GM12878 (cell line): ENCODE results near the gene HEBP2. TPM values are rescaled to one million over a fixed set of nuclear protein-coding genes. Genes with fewer than 3 reads are reported as not detected.

ENCODE experiments used
- ATAC-seq: fragments of 200-7000 bp; cut with Tn5 transposase; 3 replicates; pipeline ENCODE4 v1.9.1; 2020; ENCODE audit warnings: mild to moderate bottlenecking, moderate library complexity
- BruUV-seq: library from RNA; stranded (reverse); fragments of 400-500 nt; replicated peaks from 2 replicates; lab custom pipeline; 2021; lab: Mats Ljungman, UMichigan
- CTCF ChIA-PET: fragments of 300-600 bp; sonication (Branson Sonifier 250); formaldehyde crosslinking; extraction: SDS; loops from one replicate; lab custom pipeline; 2021; ENCODE audit warnings: inconsistent platforms; lab: Yijun Ruan, JAX
- POLR2A ChIA-PET: fragments of 350-600 bp; formaldehyde crosslinking; extraction: SDS; loops from one replicate; lab custom pipeline; 2021; ENCODE audit warnings: inconsistent platforms; lab: Charles Lee
- RAD21 ChIA-PET: fragments of 300-600 bp; sonication (Branson Sonifier 250); formaldehyde crosslinking; loops from one replicate; lab custom pipeline; 2023; ENCODE audit warnings: antibody characterized with exemption; ENCODE audit not compliant: unreplicated experiment; lab: Charles Lee
- SMC1A ChIA-PET: fragments of 300-600 bp; sonication (Branson Sonifier 250); formaldehyde crosslinking; loops from one replicate; lab custom pipeline; 2023; ENCODE audit not compliant: unreplicated experiment, uncharacterized antibody; lab: Charles Lee
- DNase-seq: peaks from one replicate; pipeline ENCODE4 v3.0.0-alpha.2; 2011; ENCODE audit warnings: low read depth, low spot score
- FAIRE-seq: peaks from 3 replicates; lab custom pipeline; 2011; peaks lifted over from hg19 to GRCh38; lab: Jason Lieb, UNC
- H2AFZ ChIP-seq: 2 replicates; pipeline ENCODE4 v1.6.0; 2011; ENCODE audit warnings: low read depth, low read length, control low read depth; ENCODE audit not compliant: control insufficient read depth
- H3K27ac ChIP-seq: 2 replicates; pipeline ENCODE4 v1.5.1; 2011; ENCODE audit warnings: control low read depth; ENCODE audit not compliant: control insufficient read depth, insufficient read depth
- H3K27me3 ChIP-seq, 2 experiments: replicated peaks in 1 of 2; 2 replicates each; pipeline versions ENCODE4 v1.6.0 to v1.6.1; 2011; ENCODE audit warnings: low read length in 1 of 2; ENCODE audit not compliant: control insufficient read depth in 2 of 2, insufficient read depth in 2 of 2
- H3K36me3 ChIP-seq, 2 experiments: 2 replicates each; pipeline ENCODE4 v1.5.1; 2011; ENCODE audit warnings: low read length in 1 of 2; ENCODE audit not compliant: control insufficient read depth in 2 of 2, insufficient read depth in 2 of 2
- H3K4me1 ChIP-seq: 2 replicates; pipeline ENCODE4 v1.6.1; 2011; ENCODE audit warnings: mild to moderate bottlenecking, low read length, moderate library complexity, mixed read lengths; ENCODE audit not compliant: control insufficient read depth, insufficient read depth
- H3K4me2 ChIP-seq: 2 replicates; pipeline ENCODE4 v1.6.0; 2011; ENCODE audit warnings: control low read depth; ENCODE audit not compliant: control insufficient read depth, insufficient read depth
- H3K4me3 ChIP-seq: fragments of 200-600 bp; sonication (generic); 2 replicates; pipeline ENCODE4 v1.5.1; 2016
- H3K79me2 ChIP-seq: 2 replicates; pipeline ENCODE4 v1.6.0; 2011; ENCODE audit warnings: low read length; ENCODE audit not compliant: control insufficient read depth, insufficient read depth
- H3K9ac ChIP-seq: 2 replicates; pipeline ENCODE4 v1.8.0; 2011; ENCODE audit warnings: low read length, control low read depth, mixed read lengths; ENCODE audit not compliant: control insufficient read depth, insufficient read depth
- H3K9me3 ChIP-seq: replicated peaks from 3 replicates; pipeline ENCODE4 v1.5.1; 2011; ENCODE audit warnings: mild to moderate bottlenecking, low read length; ENCODE audit not compliant: control insufficient read depth, insufficient read depth
- H4K20me1 ChIP-seq: 2 replicates; pipeline ENCODE4 v1.6.0; 2011; ENCODE audit not compliant: control insufficient read depth, insufficient read depth
- CBX5 ChIP-seq: sonication (generic); IDR thresholded peaks from 2 replicates; pipeline ENCODE4 v1.6.1; 2016; ENCODE audit warnings: low read depth, moderate library complexity, mild to moderate bottlenecking, inconsistent platforms
- CUX1 ChIP-seq: IDR thresholded peaks from 2 replicates; pipeline ENCODE4 v1.6.1; 2012; ENCODE audit warnings: improper control_type of control experiment, low read depth, low read length; ENCODE audit not compliant: insufficient replicate concordance
- E2F4 ChIP-seq: IDR thresholded peaks from 2 replicates; pipeline ENCODE4 v1.6.1; 2012; ENCODE audit warnings: low read depth, low read length, improper control_type of control experiment
- ETV6 ChIP-seq, 2 experiments: fragments of 450-650 bp in 1 of 2; IDR thresholded peaks in 1 of 2; conservative IDR thresholded peaks in 1 of 2; 2 replicates each; pipeline ENCODE4 v1.6.1; 2014; ENCODE audit warnings: antibody characterized with exemption in 1 of 2, borderline replicate concordance in 1 of 2, low read depth in 1 of 2, mild to moderate bottlenecking in 1 of 2, moderate library complexity in 1 of 2
- FOXM1 ChIP-seq: IDR thresholded peaks from 2 replicates; pipeline ENCODE4 v1.6.1; 2012; ENCODE audit warnings: low read depth, mild to moderate bottlenecking, inconsistent platforms, low read length, moderate library complexity
- LARP7 ChIP-seq: fragments of 450-650 bp; IDR thresholded peaks from 2 replicates; pipeline ENCODE4 v1.6.1; 2017; ENCODE audit warnings: mild to moderate bottlenecking
- MEF2A ChIP-seq: IDR thresholded peaks from 2 replicates; pipeline ENCODE4 v1.6.1; 2011; ENCODE audit warnings: low read depth, mild to moderate bottlenecking, low read length, moderate library complexity; ENCODE audit not compliant: insufficient read depth
- PAX8 ChIP-seq: fragments of 450-650 bp; IDR thresholded peaks from 2 replicates; pipeline ENCODE4 v1.6.1; 2017; ENCODE audit warnings: mild to moderate bottlenecking, moderate library complexity
- POU2F2 ChIP-seq: IDR thresholded peaks from 3 replicates; pipeline ENCODE4 v1.6.1; 2011; ENCODE audit warnings: low read depth, mild to moderate bottlenecking, low read length, borderline replicate concordance
- SREBF1 ChIP-seq: IDR thresholded peaks from 2 replicates; pipeline ENCODE4 v1.6.1; 2012; ENCODE audit warnings: mild to moderate bottlenecking, low read length
- SREBF2 ChIP-seq: IDR thresholded peaks from 2 replicates; pipeline ENCODE4 v1.6.1; 2012; ENCODE audit warnings: mild to moderate bottlenecking, low read length
- SUZ12 ChIP-seq: fragments of 200-600 bp; sonication (generic); IDR thresholded peaks from one replicate; pipeline ENCODE4 v1.6.1; 2018; ENCODE audit warnings: antibody characterized with exemption, mild to moderate bottlenecking; ENCODE audit not compliant: unreplicated experiment
- TARDBP ChIP-seq: IDR thresholded peaks from 2 replicates; pipeline ENCODE4 v1.6.1; 2016; ENCODE audit warnings: borderline replicate concordance
- ZBTB33 ChIP-seq: fragments of 450-650 bp; IDR thresholded peaks from 2 replicates; pipeline ENCODE4 v1.6.1; 2017; ENCODE audit warnings: mild to moderate bottlenecking
- ZNF207 ChIP-seq: fragments of 450-650 bp; IDR thresholded peaks from 2 replicates; pipeline ENCODE4 v1.6.1; 2014; ENCODE audit warnings: antibody characterized with exemption, mild to moderate bottlenecking, borderline replicate concordance
- ZNF384 ChIP-seq: IDR thresholded peaks from 2 replicates; pipeline ENCODE4 v1.6.1; 2012; ENCODE audit warnings: low read depth, mild to moderate bottlenecking, low read length, improper control_type of control experiment, borderline replicate concordance
- WGBS: methylation state at CpG from one replicate; pipeline ENCODE4 v1.1.6; 2016; ENCODE audit warnings: low lambda C conversion rate; ENCODE audit not compliant: insufficient replicate concordance, insufficient coverage; ENCODE audit errors: missing lambda C conversion rate; 5-methylcytosine and 5-hydroxymethylcytosine counted together
- in situ Hi-C: fragments of 300-500 bp; cut with MboI; formaldehyde crosslinking; loops from 9 replicates; pipeline ENCODE4 v1.14.3; 2018; ENCODE audit warnings: mixed read lengths
- intact Hi-C: fragments of 100-400 bp; cut with micrococcal nuclease; formaldehyde crosslinking; loops from one replicate; pipeline ENCODE4 v1.14.2; 2022; ENCODE audit not compliant: unreplicated experiment
- polyA plus RNA-seq, 11 experiments: library from polyadenylated mRNA; depleted of rRNA in 4 of 11; unstranded in 6 of 11; stranded (reverse) in 5 of 11; fragments of >200 nt; fragmentation: Nextera tagmentation in 4 of 11; fragmentation: Illumina TruSeq in 1 of 11; extraction: Ambion mirVana in 4 of 11; extraction: Trizol in 1 of 11; gene quantifications; 1 replicate in 1 of 11; 2 replicates in 10 of 11; pipeline versions ENCODE4 v1.2.1 to v1.2.3, GENCODE V29; 2011 to 2016; ENCODE audit warnings: inconsistent platforms in 2 of 11, missing spikeins in 2 of 11, low read depth in 1 of 11
- total RNA-seq, 4 experiments: library from RNA; depleted of rRNA in 3 of 4; stranded (reverse); fragments of >200 nt in 3 of 4; fragmentation: Illumina TruSeq in 1 of 4; extraction: Trizol in 1 of 4; gene quantifications; 2 replicates each; pipeline versions ENCODE4 v1.2.1 to v1.2.3, GENCODE V29; 2013 to 2021

Gene HEBP2
- total and polyA plus RNA-seq, 10 of the 15 experiments (the other 5 are each of a cell fraction or from before 2014, with no cell fraction given) = 3.8 to 41.8 (median 16.9) TPM

- Histone ChIP-seq H2AFZ (no peak overlapping the region), H3K27me3 (no peaks in the 10 kb centered on the region), H3K9me3 (no peaks in the 10 kb centered on the region; the same call in 2 of the 3 replicates), H4K20me1 (no peaks in the 10 kb centered on the region), H3K9ac (no peak overlapping the region), H3K4me2 (no peak overlapping the region), H3K27ac (no peak overlapping the region), H3K36me3 (peaks cover 0 to 2% of the 10 kb centered on the region in 2 experiments; a peak in 1 of 4 replicates), H3K79me2 (no peaks in the 10 kb centered on the region), H3K4me3 (no peak overlapping the region), H3K4me1 (peaks cover 4% of the 10 kb centered on the region; the same call in 1 of the 2 replicates)
- BruUV-seq = no TSS peak
- WGBS = 100% methylated on average over 4 of the region's 4 CpGs
- FAIRE-seq (no peak), DNase-seq (no peak), ATAC-seq (no peak)
- SMC1A ChIA-PET = no interaction called here
- in situ Hi-C loops = no loop called here
- intact Hi-C loops = no loop called here
- RAD21 ChIA-PET = interaction anchor here (0.8 to 1.2 kb wide), 2 partner anchors 10 to 93 kb away, joined by 3 read pairs; no protein-coding TSS in a partner anchor
- POLR2A ChIA-PET = no interaction called here
- CTCF ChIA-PET = interaction anchor here (0.6 to 2.2 kb wide), 6 partner anchors 9 to 93 kb away, joined by 3 to 5 read pairs (median 4); no protein-coding TSS in a partner anchor
- TF ChIP-seq CBX5 (no peak), ETV6 (conservative IDR thresholded peaks at IDR 0.05 in 1 of 2, IDR thresholded peaks at IDR 0.05 in 1 of 2; ENCODE audit: borderline replicate concordance in 1 of 2, low read depth in 1 of 2) (no peak), SREBF2 (no peak), ZNF207 (no peak), E2F4 (no peak), CUX1 (no peak), SREBF1 (no peak), TARDBP (no peak), SUZ12 (no peak), FOXM1 (no peak), POU2F2 (no peak), ZNF384 (no peak), ZBTB33 (no peak), LARP7 (no peak), MEF2A (no peak), PAX8 (no peak)
These were observed 12.2 kb downstream of the HEBP2 start for GRCh38 chr6:138416206-138416605.
